ENCODE results near the gene C5orf24. TPM values are rescaled to one million over a fixed set of nuclear protein-coding genes. Genes with fewer than 3 reads are reported as not detected.

The C5orf24 gene
- total RNA-seq, 1 experiment from 2014 or later: 18.2 TPM

- Histone ChIP-seq H3K27me3 (ENCODE audit: low read length) (no peaks in the 10 kb centered on the region), H3K4me1 (ENCODE audit: insufficient read depth, low read length) (no peaks in the 10 kb centered on the region), H2AFZ (ENCODE audit: low read length) (no peak overlapping the region), H3K9me3 (ENCODE audit: low read length) (no peaks in the 10 kb centered on the region), H3K79me2 (ENCODE audit: low read length) (no peaks in the 10 kb centered on the region), H3K4me3 (ENCODE audit: low read length) (no peak overlapping the region), H3K27ac (ENCODE audit: low read length) (no peak overlapping the region), H3K36me3 (ENCODE audit: low read depth, low read length) (peaks cover 23% of the 10 kb centered on the region; the same call in 1 of the 2 replicates), H4K20me1 (ENCODE audit: low read length) (no peaks in the 10 kb centered on the region), H3F3A (ENCODE audit: low read length, unreplicated experiment) (no peaks in the 10 kb centered on the region), H3K9ac (ENCODE audit: low read length) (no peak overlapping the region), H3K9me2 (replicated peaks; ENCODE audit: low read length) (no peaks in the 10 kb centered on the region), H3K4me2 (ENCODE audit: low read length) (no peak overlapping the region)
- CTCF ChIA-PET: no interaction called here
- TF ChIP-seq EZH2phosphoT487 (IDR thresholded peaks at IDR 0.05; ENCODE audit: borderline replicate concordance, low read length): no peak
- no peak for TF ChIP-seq CTCF (conservative IDR thresholded peaks at IDR 0.05; ENCODE audit: low read depth, low read length)
- no peak for TF ChIP-seq EZH2 (IDR thresholded peaks at IDR 0.05; ENCODE audit: low read length, unreplicated experiment)
- ATAC-seq: no peak
- BruUV-seq (replicated peaks): no TSS peak
- intact Hi-C loops (cut with micrococcal nuclease): no loop called here
- POLR2A ChIA-PET (ENCODE audit: unreplicated experiment): no interaction called here
- no peak for DNase-seq
Measured at GRCh38 chr5:134821841-134822240, 23.9 kb upstream of the C5orf24 start.

GRCh38 chr5:134824681-134825080 lies 21.1 kb upstream of the C5orf24 start:
- no peak overlapping the region for H2AFZ ChIP-seq (ENCODE audit: low read length)
- no peak overlapping the region for H3K9ac ChIP-seq (ENCODE audit: low read length)
- no TSS peak for BruUV-seq (replicated peaks)
- no peaks in the 10 kb centered on the region for H3K4me1 ChIP-seq (ENCODE audit: insufficient read depth, low read length)
- no peak overlapping the region for H3K27ac ChIP-seq (ENCODE audit: low read length)
- no peaks in the 10 kb centered on the region for H3K79me2 ChIP-seq (ENCODE audit: low read length)
- ChIA-PET POLR2A (ENCODE audit: unreplicated experiment) (no interaction called here), CTCF (no interaction called here)
- no peak overlapping the region for H3K4me2 ChIP-seq (ENCODE audit: low read length)
- H3K27me3 ChIP-seq (ENCODE audit: low read length): no peaks in the 10 kb centered on the region
- ATAC-seq (no peak), DNase-seq (no peak)
- H4K20me1 ChIP-seq (ENCODE audit: low read length): no peaks in the 10 kb centered on the region
- TF ChIP-seq EZH2 (IDR thresholded peaks at IDR 0.05; ENCODE audit: low read length, unreplicated experiment) (no peak), EZH2phosphoT487 (IDR thresholded peaks at IDR 0.05; ENCODE audit: borderline replicate concordance, low read length) (no peak), CTCF (conservative IDR thresholded peaks at IDR 0.05; ENCODE audit: low read depth, low read length) (no peak)
- H3K4me3 ChIP-seq (ENCODE audit: low read length): no peak overlapping the region
- H3K9me3 ChIP-seq (ENCODE audit: low read length): no peaks in the 10 kb centered on the region
- H3K36me3 ChIP-seq (ENCODE audit: low read depth, low read length): peaks cover 19% of the 10 kb centered on the region
- no peaks in the 10 kb centered on the region for H3K9me2 ChIP-seq (replicated peaks; ENCODE audit: low read length)
- intact Hi-C loops (cut with micrococcal nuclease): no loop called here
- H3F3A ChIP-seq (ENCODE audit: low read length, unreplicated experiment): no peaks in the 10 kb centered on the region

- TF ChIP-seq CTCF (conservative IDR thresholded peaks at IDR 0.05; ENCODE audit: low read depth, low read length): no peak
- no peak for TF ChIP-seq EZH2phosphoT487 (IDR thresholded peaks at IDR 0.05; ENCODE audit: borderline replicate concordance, low read length)
- no peak for TF ChIP-seq EZH2 (IDR thresholded peaks at IDR 0.05; ENCODE audit: low read length, unreplicated experiment)
Measured at GRCh38 chr5:134825212-134825611, 20.6 kb upstream of the C5orf24 start.

More at GRCh38 chr5:134825212-134825611, 20.6 kb upstream of the C5orf24 start:
- Histone ChIP-seq H4K20me1 (ENCODE audit: low read length) (no peaks in the 10 kb centered on the region), H3F3A (ENCODE audit: low read length, unreplicated experiment) (no peaks in the 10 kb centered on the region), H3K4me1 (ENCODE audit: insufficient read depth, low read length) (no peaks in the 10 kb centered on the region), H3K9me3 (ENCODE audit: low read length) (no peaks in the 10 kb centered on the region), H2AFZ (ENCODE audit: low read length) (no peak overlapping the region), H3K9ac (ENCODE audit: low read length) (no peak overlapping the region), H3K36me3 (ENCODE audit: low read depth, low read length) (peaks cover 18% of the 10 kb centered on the region), H3K79me2 (ENCODE audit: low read length) (no peaks in the 10 kb centered on the region), H3K27me3 (ENCODE audit: low read length) (no peaks in the 10 kb centered on the region), H3K9me2 (replicated peaks; ENCODE audit: low read length) (no peaks in the 10 kb centered on the region), H3K4me2 (ENCODE audit: low read length) (no peak overlapping the region), H3K4me3 (ENCODE audit: low read length) (no peak overlapping the region), H3K27ac (ENCODE audit: low read length) (no peak overlapping the region)
- DNase-seq: no peak
- ChIA-PET CTCF (no interaction called here), POLR2A (ENCODE audit: unreplicated experiment) (no interaction called here)
- no peak for ATAC-seq
- intact Hi-C loops (cut with micrococcal nuclease): no loop called here
- no TSS peak for BruUV-seq (replicated peaks)

Measured in PC-3 (cell line).